ENCODE measurements around the gene VWA1. TPM values are rescaled to one million over a fixed set of nuclear protein-coding genes. Genes with fewer than 3 reads are reported as not detected.

Gene VWA1
- total and polyA plus RNA-seq, 8 donors = 7.6 to 64.8 (median 23.0) TPM

DNA sequence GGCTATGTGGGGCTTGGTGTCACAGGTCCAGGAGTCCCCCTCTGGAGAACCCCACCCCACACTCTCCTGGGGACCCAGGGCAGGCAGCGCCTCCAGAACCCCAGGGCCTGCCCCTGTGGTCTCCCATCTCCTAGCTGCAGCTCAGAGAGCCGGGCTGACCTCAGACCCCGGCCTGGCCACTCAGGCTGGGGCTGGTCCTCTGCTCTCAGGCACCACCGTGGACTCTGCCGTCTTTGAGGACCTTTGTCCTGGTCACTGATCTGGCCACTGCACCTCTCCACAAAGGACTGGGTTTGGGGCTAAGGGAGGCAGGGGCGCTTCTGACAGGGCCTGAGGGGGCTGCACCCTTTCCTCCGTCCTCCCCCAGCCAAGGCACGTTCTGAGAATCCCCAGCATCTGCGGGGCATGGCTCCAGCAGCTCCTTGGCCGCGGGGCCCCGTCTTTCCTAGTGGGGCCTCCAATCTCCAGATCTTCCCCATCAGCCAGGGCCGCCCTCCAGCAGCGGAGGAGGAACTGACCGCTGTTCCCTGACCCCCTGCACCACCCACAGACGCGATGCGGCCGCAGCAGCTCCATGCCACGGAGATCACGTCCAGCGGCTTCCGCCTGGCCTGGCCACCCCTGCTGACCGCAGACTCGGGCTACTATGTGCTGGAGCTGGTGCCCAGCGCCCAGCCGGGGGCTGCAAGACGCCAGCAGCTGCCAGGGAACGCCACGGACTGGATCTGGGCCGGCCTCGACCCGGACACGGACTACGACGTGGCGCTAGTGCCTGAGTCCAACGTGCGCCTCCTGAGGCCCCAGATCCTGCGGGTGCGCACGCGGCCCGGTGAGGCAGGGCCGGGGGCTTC lies 3.3 kb downstream of the VWA1 start:
- no peak for TF ChIP-seq EP300 (IDR thresholded peaks at IDR 0.05)
- no peak for TF ChIP-seq POLR2A (IDR thresholded peaks at IDR 0.05)
- no peak for TF ChIP-seq POLR2AphosphoS5 (IDR thresholded peaks at IDR 0.05)
- H3K9me3 ChIP-seq = no peaks in the 10 kb centered on the region
- WGBS, 5 donors = 81 to 91% (median 87%) methylated on average over 32 to 45 of the region's 45 CpGs
- intact Hi-C loops (cut with DNase I; ENCODE audit: low total_unique reads) = no loop called here
- H3K27me3 ChIP-seq = peaks cover 0 to 31% (median 7%) of the 10 kb centered on the region in 3 donors
- peak in 1 of 2 donors; percentile 33 for DNase-seq
- peaks cover 0 to 11% (median 6%) of the 10 kb centered on the region in 4 donors for H3K36me3 ChIP-seq
- no peak overlapping the region for H3K4me3 ChIP-seq
- H3K4me1 ChIP-seq = peaks cover 62 to 78% (median 66%) of the 10 kb centered on the region in 4 donors
- peak overlapping the region in 4 of 5 donors; percentile 16 to 92 (median 64) for H3K27ac ChIP-seq

DNA sequence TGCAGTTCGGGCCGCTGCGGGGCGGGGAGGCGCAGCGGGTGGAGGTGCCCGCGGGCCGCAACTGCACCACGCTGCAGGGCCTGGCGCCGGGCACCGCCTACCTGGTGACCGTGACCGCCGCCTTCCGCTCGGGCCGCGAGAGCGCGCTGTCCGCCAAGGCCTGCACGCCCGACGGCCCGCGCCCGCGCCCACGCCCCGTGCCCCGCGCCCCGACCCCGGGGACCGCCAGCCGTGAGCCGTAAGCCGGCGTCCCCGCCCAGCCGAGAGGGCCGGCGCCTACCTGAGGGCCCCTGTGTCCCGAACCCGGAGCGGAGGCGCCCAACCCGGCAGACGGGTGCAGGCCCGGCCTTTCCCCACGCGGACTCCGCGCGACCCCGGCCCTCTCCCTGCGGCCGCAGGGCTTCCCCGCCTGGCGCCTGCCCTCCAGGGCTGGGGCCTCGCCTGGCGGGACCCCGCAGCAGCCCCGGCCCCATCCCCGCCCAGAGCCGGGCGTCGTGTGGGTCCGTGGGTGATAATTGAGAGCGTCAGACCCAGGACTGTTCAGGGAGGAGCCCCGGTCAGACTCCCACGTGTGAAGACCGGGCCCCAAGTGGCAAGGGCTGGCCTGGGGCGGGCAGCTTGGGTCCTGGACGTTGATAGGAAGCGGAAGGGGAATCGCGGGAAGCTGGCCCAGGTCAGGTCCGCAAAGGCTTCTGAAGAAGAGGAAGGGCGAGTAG lies 4.2 kb downstream of the VWA1 start:
- TF ChIP-seq, protein P1, sequence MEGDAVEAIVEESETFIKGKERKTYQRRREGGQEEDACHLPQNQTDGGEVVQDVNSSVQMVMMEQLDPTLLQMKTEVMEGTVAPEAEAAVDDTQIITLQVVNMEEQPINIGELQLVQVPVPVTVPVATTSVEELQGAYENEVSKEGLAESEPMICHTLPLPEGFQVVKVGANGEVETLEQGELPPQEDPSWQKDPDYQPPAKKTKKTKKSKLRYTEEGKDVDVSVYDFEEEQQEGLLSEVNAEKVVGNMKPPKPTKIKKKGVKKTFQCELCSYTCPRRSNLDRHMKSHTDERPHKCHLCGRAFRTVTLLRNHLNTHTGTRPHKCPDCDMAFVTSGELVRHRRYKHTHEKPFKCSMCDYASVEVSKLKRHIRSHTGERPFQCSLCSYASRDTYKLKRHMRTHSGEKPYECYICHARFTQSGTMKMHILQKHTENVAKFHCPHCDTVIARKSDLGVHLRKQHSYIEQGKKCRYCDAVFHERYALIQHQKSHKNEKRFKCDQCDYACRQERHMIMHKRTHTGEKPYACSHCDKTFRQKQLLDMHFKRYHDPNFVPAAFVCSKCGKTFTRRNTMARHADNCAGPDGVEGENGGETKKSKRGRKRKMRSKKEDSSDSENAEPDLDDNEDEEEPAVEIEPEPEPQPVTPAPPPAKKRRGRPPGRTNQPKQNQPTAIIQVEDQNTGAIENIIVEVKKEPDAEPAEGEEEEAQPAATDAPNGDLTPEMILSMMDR (IDR thresholded peaks at IDR 0.05) = no peak
- TF ChIP-seq POLR2AphosphoS5 (IDR thresholded peaks at IDR 0.05) (no peak), POLR2A (IDR thresholded peaks at IDR 0.05) (no peak)
- Histone ChIP-seq H3K36me3 (peaks cover 0 to 11% (median 6%) of the 10 kb centered on the region in 4 donors), H3K27ac (no peak overlapping the region), H3K4me1 (peaks cover 52 to 69% (median 56%) of the 10 kb centered on the region in 4 donors), H3K4me3 (no peak overlapping the region), H3K9me3 (no peaks in the 10 kb centered on the region), H3K27me3 (peaks cover 0 to 22% (median 7%) of the 10 kb centered on the region in 3 donors)
- WGBS, 5 donors = 82 to 93% (median 89%) methylated on average over 39 to 82 of the region's 82 CpGs
- intact Hi-C loops (cut with DNase I; ENCODE audit: low total_unique reads) = no loop called here
- no peak for DNase-seq

DNA sequence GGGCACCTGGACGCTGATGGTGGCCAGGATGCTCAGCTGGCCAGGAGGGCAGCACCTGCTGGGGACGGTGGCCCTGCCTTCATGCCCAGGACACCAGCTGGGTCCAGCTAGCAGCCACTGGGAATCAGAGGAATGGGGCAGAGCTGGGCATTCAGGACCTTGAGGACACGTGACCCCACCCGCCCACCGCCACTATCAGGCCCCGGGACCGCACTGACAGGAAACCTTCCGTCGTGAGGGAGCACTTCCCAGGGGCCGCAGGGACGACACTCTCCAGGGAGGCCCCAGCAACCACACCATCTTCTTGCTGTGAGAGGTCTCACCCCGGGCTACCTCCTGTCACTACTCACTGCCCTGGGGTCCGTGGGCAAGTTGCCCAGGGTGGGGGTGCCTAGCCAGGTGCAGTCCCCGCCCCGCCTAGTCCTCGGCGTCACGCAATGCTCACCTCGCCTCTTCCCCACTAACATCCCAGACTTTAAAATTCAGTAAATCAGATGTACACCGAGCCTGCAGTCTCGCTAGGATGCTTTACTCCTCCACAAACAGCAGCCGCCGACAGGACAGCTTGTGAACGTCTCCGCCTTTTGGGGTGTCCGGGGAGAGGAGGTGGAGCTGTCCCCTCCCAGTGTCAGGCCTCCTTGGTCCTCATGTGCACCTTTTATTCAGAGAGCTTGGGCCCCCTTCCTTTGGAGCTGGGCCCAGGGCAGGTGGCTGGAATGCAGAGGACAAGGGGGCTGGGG lies 4.9 kb downstream of the VWA1 start:
- peak in 1 of 2 donors; percentile 18 for DNase-seq
- intact Hi-C loops (cut with DNase I; ENCODE audit: low total_unique reads) = no loop called here
- Histone ChIP-seq H3K4me3 (no peak overlapping the region), H3K27me3 (peaks cover 0 to 15% (median 7%) of the 10 kb centered on the region in 3 donors), H3K27ac (peak overlapping the region in 1 of 5 donors; percentile 27), H3K4me1 (peaks cover 45 to 62% (median 49%) of the 10 kb centered on the region in 4 donors), H3K9me3 (no peaks in the 10 kb centered on the region), H3K36me3 (peaks cover 0 to 11% (median 6%) of the 10 kb centered on the region in 4 donors)
- TF ChIP-seq POLR2A (IDR thresholded peaks at IDR 0.05) = no peak
- TF ChIP-seq, protein P1 (IDR thresholded peaks at IDR 0.05) = no peak
- TF ChIP-seq POLR2AphosphoS5 (IDR thresholded peaks at IDR 0.05) = no peak
- TF ChIP-seq EP300 (IDR thresholded peaks at IDR 0.05) = no peak
- 69 to 75% (median 73%) methylated on average over 20 to 26 of the region's 26 CpGs for WGBS, 5 donors

DNA sequence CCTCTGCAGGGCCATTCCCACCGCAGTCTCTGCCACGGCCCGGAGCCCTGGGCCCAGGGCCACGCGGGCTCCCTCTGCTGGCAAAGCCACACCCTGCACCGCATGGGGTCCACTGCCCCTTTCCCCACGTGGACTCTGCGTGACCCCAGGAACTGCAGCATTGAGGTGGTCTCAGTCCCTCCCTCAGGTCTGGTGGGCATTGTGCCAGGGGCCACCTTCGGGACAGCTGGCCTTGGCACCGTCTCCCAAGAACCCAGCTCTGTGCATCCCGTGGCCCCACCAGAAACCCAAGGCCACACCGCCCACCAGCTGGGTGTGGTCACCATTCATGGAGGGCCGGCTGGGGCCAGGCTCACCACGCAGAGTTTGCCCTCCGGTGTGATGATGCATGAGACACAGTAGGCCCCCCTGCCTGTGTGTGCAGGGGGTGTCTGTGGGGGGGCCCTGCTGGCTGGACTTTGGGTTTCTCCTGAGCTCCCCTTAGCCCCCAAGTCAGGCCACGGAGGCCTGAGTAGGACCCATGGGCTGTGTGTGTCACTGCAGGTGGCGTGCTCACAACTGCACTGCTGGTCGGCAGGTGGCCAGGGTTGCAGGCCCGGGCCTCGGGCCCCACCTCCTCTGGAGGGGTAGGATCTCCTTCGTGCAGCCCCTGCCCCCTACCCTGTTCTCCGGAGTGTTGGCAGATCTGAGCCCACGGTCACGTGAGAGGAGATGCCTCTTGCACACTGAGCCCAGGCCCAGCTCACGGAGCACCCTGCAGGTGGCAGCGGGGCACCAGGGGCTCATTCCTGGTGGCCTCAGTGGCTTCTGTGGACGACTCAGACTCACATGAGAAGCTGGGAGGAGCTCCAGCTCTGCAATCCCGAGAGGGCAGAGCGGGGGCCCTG lies 5.8 kb downstream of the VWA1 start:
- intact Hi-C loops (cut with DNase I; ENCODE audit: low total_unique reads) = no loop called here
- Histone ChIP-seq H3K27me3 (peaks cover 0 to 7% (median 1%) of the 10 kb centered on the region in 3 donors), H3K4me1 (peaks cover 37 to 56% (median 44%) of the 10 kb centered on the region in 4 donors), H3K4me3 (no peak overlapping the region), H3K9me3 (no peaks in the 10 kb centered on the region), H3K27ac (peak overlapping the region in 1 of 5 donors; percentile 27), H3K36me3 (peaks cover 0 to 11% (median 6%) of the 10 kb centered on the region in 4 donors)
- no peak for TF ChIP-seq POLR2A (IDR thresholded peaks at IDR 0.05)
- TF ChIP-seq POLR2AphosphoS5 (IDR thresholded peaks at IDR 0.05) = peak in 1 of 3 donors; percentile 32
- TF ChIP-seq EP300 (IDR thresholded peaks at IDR 0.05) = no peak
- TF ChIP-seq, protein P1 (IDR thresholded peaks at IDR 0.05) = peak in 6 of 7 experiments; percentile 18 to 93 (median 91)
- WGBS, 5 donors = 6 to 29% (median 23%) methylated on average over 11 to 29 of the region's 29 CpGs
- DNase-seq = peak; percentile 61 to 81
